HCT116 (cell line): ENCODE data around the gene NDUFB7. TPM values are rescaled to one million over a fixed set of nuclear protein-coding genes. Genes with fewer than 3 reads are reported as not detected.
"Not testable (repeated sequence)": the region's sequence is repeated elsewhere in the genome, so short reads cannot be mapped to it uniquely, and the experiment has no call there.

Experiments used
- ATAC-seq: fragments of 200-7000 bp; cut with Tn5 transposase; 2 replicates; pipeline ENCODE4 v1.9.1; 2020; ENCODE audit warnings: mild to moderate bottlenecking, moderate library complexity
- BruUV-seq: library from RNA; stranded (reverse); fragments of 400-500 nt; replicated peaks from 2 replicates; lab custom pipeline; 2021; lab: Mats Ljungman, UMichigan
- CTCF ChIA-PET: fragments of 300-600 bp; sonication (Branson Sonifier 250); formaldehyde crosslinking; loops from one replicate; lab custom pipeline; 2021; ENCODE audit warnings: antibody characterized with exemption; lab: Charles Lee
- POLR2A ChIA-PET: fragments of 300-600, 350-600 bp; sonication (Branson Sonifier 250); formaldehyde crosslinking; loops from one replicate; lab custom pipeline; 2021; ENCODE audit warnings: antibody characterized with exemption; lab: Charles Lee
- RAD21 ChIA-PET, 2 experiments: fragments of 300-600 bp; sonication (Branson Sonifier 250); formaldehyde crosslinking; loops; one replicate each; lab custom pipeline; 2023; ENCODE audit warnings: low total read pairs in 2 of 2; ENCODE audit not compliant: uncharacterized antibody in 2 of 2, unreplicated experiment in 2 of 2, low non-redundant PET in 1 of 2; lab: Charles Lee
- DNase-seq: peaks from one replicate; pipeline ENCODE4 v3.0.0-alpha.2; 2010; ENCODE audit warnings: low read depth, low spot score
- H2AFZ ChIP-seq: fragments of 200-600 bp; shearing (Covaris generic), sonication (generic); 2 replicates; pipeline ENCODE4 v1.6.1; 2017; ENCODE audit warnings: low read depth, mixed run types, mixed read lengths, antibody characterized with exemption, low read length; ENCODE audit not compliant: poor library complexity, severe bottlenecking
- H3K27ac ChIP-seq: 2 replicates; pipeline ENCODE4 v1.5.1; 2012; ENCODE audit warnings: low read depth, low read length
- H3K27me3 ChIP-seq: fragments of 200-600 bp; sonication (generic); 2 replicates; pipeline ENCODE4 v1.6.1; 2016; ENCODE audit warnings: mixed run types, low read length, mixed read lengths; ENCODE audit not compliant: insufficient read depth
- H3K36me3 ChIP-seq, 2 experiments: fragments of 200-500 bp in 1 of 2; fragments of 200-600 bp in 1 of 2; sonication (Bioruptor generic) in 1 of 2; sonication (generic) in 1 of 2; 2 replicates each; pipeline versions ENCODE4 v1.5.1 to v1.6.1; 2014 to 2016; ENCODE audit warnings: low read length in 2 of 2, inconsistent platforms in 1 of 2, mixed read lengths in 1 of 2, mixed run types in 1 of 2; ENCODE audit not compliant: insufficient read depth in 2 of 2, control insufficient read depth in 1 of 2
- H3K4me1 ChIP-seq, 2 experiments: fragments of 200-600 bp in 1 of 2; sonication (generic) in 1 of 2; 2 replicates each; pipeline versions ENCODE4 v1.5.1 to v1.6.1; 2012 to 2017; ENCODE audit warnings: low read length in 2 of 2, inconsistent platforms in 1 of 2, mild to moderate bottlenecking in 1 of 2, mixed read lengths in 1 of 2, mixed run types in 1 of 2, moderate library complexity in 1 of 2; ENCODE audit not compliant: insufficient read depth in 2 of 2, control insufficient read depth in 1 of 2
- H3K4me2 ChIP-seq: fragments of 200-600 bp; sonication (generic); 2 replicates; pipeline ENCODE4 v1.6.1; 2017; ENCODE audit warnings: mixed run types, low read length, mixed read lengths
- H3K4me3 ChIP-seq, 2 experiments: fragments of 200-600 bp in 1 of 2; sonication (generic) in 1 of 2; replicated peaks in 1 of 2; 2 replicates each; pipeline ENCODE4 v1.5.1; 2011 to 2016; ENCODE audit warnings: low read length in 2 of 2, control low read depth in 1 of 2, low read depth in 1 of 2, mild to moderate bottlenecking in 1 of 2, mixed read lengths in 1 of 2, mixed run types in 1 of 2
- H3K79me2 ChIP-seq: fragments of 200-600 bp; sonication (generic); 2 replicates; pipeline ENCODE4 v1.6.1; 2017; ENCODE audit warnings: mild to moderate bottlenecking, mixed run types, low read length, moderate library complexity, mixed read lengths; ENCODE audit not compliant: insufficient read depth
- H3K9ac ChIP-seq: fragments of 200-600 bp; sonication (generic); 2 replicates; pipeline ENCODE4 v1.6.1; 2016; ENCODE audit warnings: low read length, mixed read lengths
- H3K9me2 ChIP-seq: fragments of 200-600 bp; sonication (generic), shearing (Covaris generic); 2 replicates; pipeline ENCODE4 v1.6.1; 2017; ENCODE audit warnings: mixed run types, mild to moderate bottlenecking, moderate library complexity; ENCODE audit not compliant: insufficient read depth
- H3K9me3 ChIP-seq, 2 experiments: fragments of 200-500 bp in 1 of 2; fragments of 200-600 bp in 1 of 2; sonication (Bioruptor generic) in 1 of 2; sonication (generic) in 1 of 2; 2 replicates each; pipeline ENCODE4 v1.6.1; 2014 to 2017; ENCODE audit warnings: low read length in 2 of 2, mixed read lengths in 2 of 2, inconsistent platforms in 1 of 2, low read depth in 1 of 2, mild to moderate bottlenecking in 1 of 2, mixed run types in 1 of 2, moderate library complexity in 1 of 2; ENCODE audit not compliant: control insufficient read depth in 1 of 2, insufficient read depth in 1 of 2
- H4K20me1 ChIP-seq: fragments of 200-600 bp; sonication (generic), shearing (Covaris generic); 2 replicates; pipeline ENCODE4 v1.6.1; 2017; ENCODE audit warnings: mixed run types, mild to moderate bottlenecking, moderate library complexity; ENCODE audit not compliant: insufficient read depth
- EZH2 ChIP-seq: fragments of 200-600 bp; sonication (generic); IDR thresholded peaks from 2 replicates; pipeline ENCODE4 v1.6.1; 2017; ENCODE audit warnings: antibody characterized with exemption, mixed run types
- EZH2phosphoT487 ChIP-seq: fragments of 200-600 bp; IDR thresholded peaks from 2 replicates; pipeline ENCODE4 v1.6.1; 2018; ENCODE audit warnings: antibody characterized with exemption, borderline replicate concordance
- POLR2AphosphoS5 ChIP-seq: IDR thresholded peaks from 2 replicates; pipeline ENCODE4 v1.6.1; 2011; ENCODE audit warnings: mild to moderate bottlenecking, low read depth, low read length, moderate library complexity
- RAD21 ChIP-seq: IDR thresholded peaks from 2 replicates; pipeline ENCODE4 v1.6.1; 2012; ENCODE audit warnings: low read depth, mild to moderate bottlenecking
- SIN3A ChIP-seq: IDR thresholded peaks from 2 replicates; pipeline ENCODE4 v1.6.1; 2012; ENCODE audit warnings: low read depth
- SRF ChIP-seq: IDR thresholded peaks from 2 replicates; pipeline ENCODE4 v1.6.1; 2012; ENCODE audit warnings: low read depth
- TCF7L2 ChIP-seq: IDR thresholded peaks from 2 replicates; pipeline ENCODE4 v1.7.0; 2011; ENCODE audit warnings: borderline replicate concordance, inconsistent platforms; ENCODE audit not compliant: insufficient read depth, insufficient read length; ENCODE audit errors: extremely low read depth
- ZFX ChIP-seq: fragments of 450-650 bp; IDR thresholded peaks from 2 replicates; pipeline ENCODE4 v1.6.1; 2017
- ZNF274 ChIP-seq: fragments of 200-500 bp; sonication (Bioruptor generic); IDR thresholded peaks from 2 replicates; pipeline ENCODE4 v1.6.1; 2014; ENCODE audit warnings: mild to moderate bottlenecking, low read depth, low read length, inconsistent platforms
- intact Hi-C: fragments of 100-400 bp; cut with micrococcal nuclease; formaldehyde crosslinking; loops from 2 replicates; pipeline ENCODE4 v1.10.0; 2022
- total RNA-seq: library from RNA; stranded (reverse); gene quantifications from one replicate; pipeline ENCODE4 v1.2.1, GENCODE V29; 2021; ENCODE audit not compliant: unreplicated experiment
- TF ChIP-seq, protein P1 (sequence below), 3 experiments: fragments of 200-600 bp in 1 of 3; sonication (generic) in 1 of 3; IDR thresholded peaks in 2 of 3; conservative IDR thresholded peaks in 1 of 3; 2 replicates each; pipeline ENCODE4 v1.5.1; 2012 to 2017; ENCODE audit warnings: low read depth in 2 of 3, low read length in 2 of 3, antibody characterized with exemption in 1 of 3, borderline replicate concordance in 1 of 3, control low read depth in 1 of 3, mild to moderate bottlenecking in 1 of 3, mixed read lengths in 1 of 3, mixed run types in 1 of 3, moderate library complexity in 1 of 3; ENCODE audit not compliant: insufficient read depth in 1 of 3
- TF ChIP-seq, protein P2 (sequence below): IDR thresholded peaks from 2 replicates; pipeline ENCODE4 v1.6.1; 2012

NDUFB7 gene
- total RNA-seq, 1 experiment from 2014 or later = 167 TPM

DNA sequence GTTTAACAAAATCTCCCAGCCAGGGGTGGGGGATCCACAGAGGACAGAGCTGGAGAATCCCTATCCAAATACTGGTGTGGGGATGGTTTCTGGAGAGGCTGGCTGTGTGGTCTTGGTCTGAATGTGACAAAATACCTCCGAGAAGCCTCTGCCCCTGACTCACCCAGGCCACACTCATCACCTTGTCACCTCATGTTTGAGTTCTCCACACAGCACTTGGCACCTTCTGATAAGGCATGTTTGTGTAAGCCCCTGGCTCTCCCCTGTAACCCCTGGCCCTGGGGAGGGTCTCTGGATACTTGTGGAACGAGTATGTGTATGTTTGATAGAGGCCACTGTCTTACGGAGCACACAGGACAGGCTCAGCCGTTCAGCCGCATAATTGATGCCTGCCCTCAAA, 27.8 kb downstream of the NDUFB7 start:
- Histone ChIP-seq H3K36me3 (peaks cover 0 to 6% of the 10 kb centered on the region in 2 experiments; a peak in 2 of 4 replicates), H3K27ac (no peak overlapping the region), H3K4me3 (no peak overlapping the region), H3K9ac (no peak overlapping the region), H3K79me2 (peaks cover 91% of the 10 kb centered on the region), H3K9me2 (no peaks in the 10 kb centered on the region), H3K9me3 (no peaks in the 10 kb centered on the region), H3K4me2 (no peak overlapping the region), H2AFZ (no peak overlapping the region), H3K27me3 (no peaks in the 10 kb centered on the region), H3K4me1 (peaks cover 0 to 17% of the 10 kb centered on the region in 2 experiments; a peak in 3 of 4 replicates), H4K20me1 (no peaks in the 10 kb centered on the region)
- TF ChIP-seq, protein P1, sequence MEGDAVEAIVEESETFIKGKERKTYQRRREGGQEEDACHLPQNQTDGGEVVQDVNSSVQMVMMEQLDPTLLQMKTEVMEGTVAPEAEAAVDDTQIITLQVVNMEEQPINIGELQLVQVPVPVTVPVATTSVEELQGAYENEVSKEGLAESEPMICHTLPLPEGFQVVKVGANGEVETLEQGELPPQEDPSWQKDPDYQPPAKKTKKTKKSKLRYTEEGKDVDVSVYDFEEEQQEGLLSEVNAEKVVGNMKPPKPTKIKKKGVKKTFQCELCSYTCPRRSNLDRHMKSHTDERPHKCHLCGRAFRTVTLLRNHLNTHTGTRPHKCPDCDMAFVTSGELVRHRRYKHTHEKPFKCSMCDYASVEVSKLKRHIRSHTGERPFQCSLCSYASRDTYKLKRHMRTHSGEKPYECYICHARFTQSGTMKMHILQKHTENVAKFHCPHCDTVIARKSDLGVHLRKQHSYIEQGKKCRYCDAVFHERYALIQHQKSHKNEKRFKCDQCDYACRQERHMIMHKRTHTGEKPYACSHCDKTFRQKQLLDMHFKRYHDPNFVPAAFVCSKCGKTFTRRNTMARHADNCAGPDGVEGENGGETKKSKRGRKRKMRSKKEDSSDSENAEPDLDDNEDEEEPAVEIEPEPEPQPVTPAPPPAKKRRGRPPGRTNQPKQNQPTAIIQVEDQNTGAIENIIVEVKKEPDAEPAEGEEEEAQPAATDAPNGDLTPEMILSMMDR (IDR thresholded peaks at IDR 0.05 in 2 of 3, conservative IDR thresholded peaks at IDR 0.05 in 1 of 3; ENCODE audit: borderline replicate concordance in 1 of 3, insufficient read depth in 1 of 3, low read depth in 2 of 3, low read length in 2 of 3) = no peak
- TF ChIP-seq ZFX (no peak), TCF7L2 (no peak), ZNF274 (no peak)
- TF ChIP-seq, protein P2, sequence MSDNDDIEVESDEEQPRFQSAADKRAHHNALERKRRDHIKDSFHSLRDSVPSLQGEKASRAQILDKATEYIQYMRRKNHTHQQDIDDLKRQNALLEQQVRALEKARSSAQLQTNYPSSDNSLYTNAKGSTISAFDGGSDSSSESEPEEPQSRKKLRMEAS = no peak
- ATAC-seq (no peak), DNase-seq (no peak)
- no TSS peak for BruUV-seq
- intact Hi-C loops = no loop called here
- ChIA-PET POLR2A (no interaction called here), RAD21 (no interaction called here), CTCF (no interaction called here)

DNA sequence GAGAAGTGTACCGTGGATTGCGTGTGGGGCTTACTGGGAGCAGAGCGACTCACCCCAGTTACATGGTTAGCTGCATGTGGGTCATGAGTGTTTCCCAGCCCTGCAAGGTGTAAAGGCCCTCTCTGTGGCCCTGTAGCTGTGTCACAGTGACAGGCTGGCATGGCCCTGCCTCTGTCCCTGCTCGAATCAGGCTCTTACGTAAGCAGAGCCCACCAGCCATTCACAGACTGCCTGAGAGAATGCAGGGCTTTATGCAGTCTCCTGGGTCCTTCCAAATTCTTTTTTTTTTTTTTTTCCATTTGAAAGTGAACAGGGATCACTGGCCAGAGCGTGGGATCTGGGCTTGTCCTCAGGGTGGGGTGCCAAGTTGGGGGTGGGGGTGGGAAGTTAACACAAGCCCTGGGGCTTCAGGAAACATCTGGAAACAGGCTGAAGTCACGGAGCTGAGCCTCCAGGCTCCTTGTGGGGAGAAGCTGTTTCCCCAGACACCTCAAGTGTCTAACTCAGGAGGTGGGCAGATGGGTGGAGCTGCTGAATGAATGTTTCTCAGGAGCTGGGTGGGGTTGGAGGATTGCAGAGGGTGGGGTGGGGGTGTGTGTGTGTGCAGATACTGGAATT, 29.0 kb downstream of the NDUFB7 start:
- H3K4me2 ChIP-seq = no peak overlapping the region
- peaks cover 0 to 6% of the 10 kb centered on the region in 2 experiments; a peak in 2 of 4 replicates for H3K36me3 ChIP-seq
- H3K27me3 ChIP-seq = no peaks in the 10 kb centered on the region
- H2AFZ ChIP-seq = no peak overlapping the region
- ATAC-seq (peak; percentile 30; the same call in 1 of the 2 replicates), DNase-seq (no peak)
- H3K9me3 ChIP-seq = no peaks in the 10 kb centered on the region
- H4K20me1 ChIP-seq = no peaks in the 10 kb centered on the region
- no peak overlapping the region for H3K9ac ChIP-seq
- POLR2A ChIA-PET = interaction anchor here (0.9 to 1.0 kb wide), 2 partner anchors 12 to 23 kb away, joined by 3 read pairs; no protein-coding TSS in a partner anchor
- H3K4me3 ChIP-seq = no peak overlapping the region
- intact Hi-C loops = no loop called here
- H3K27ac ChIP-seq = no peak overlapping the region
- RAD21 ChIA-PET = no interaction called here
- CTCF ChIA-PET = interaction anchor here (1.1 kb wide), 1 partner anchor 14 kb away, joined by 3 read pairs; no protein-coding TSS in a partner anchor
- no peaks in the 10 kb centered on the region for H3K9me2 ChIP-seq
- no TSS peak for BruUV-seq
- H3K4me1 ChIP-seq = peaks cover 0 to 16% of the 10 kb centered on the region in 2 experiments; a peak in 2 of 4 replicates
- TF ChIP-seq RAD21 (no peak), EZH2 (no peak), SRF (no peak), SIN3A (no peak), EZH2phosphoT487 (no peak), POLR2AphosphoS5 (no peak)
- H3K79me2 ChIP-seq = peaks cover 90% of the 10 kb centered on the region

DNA sequence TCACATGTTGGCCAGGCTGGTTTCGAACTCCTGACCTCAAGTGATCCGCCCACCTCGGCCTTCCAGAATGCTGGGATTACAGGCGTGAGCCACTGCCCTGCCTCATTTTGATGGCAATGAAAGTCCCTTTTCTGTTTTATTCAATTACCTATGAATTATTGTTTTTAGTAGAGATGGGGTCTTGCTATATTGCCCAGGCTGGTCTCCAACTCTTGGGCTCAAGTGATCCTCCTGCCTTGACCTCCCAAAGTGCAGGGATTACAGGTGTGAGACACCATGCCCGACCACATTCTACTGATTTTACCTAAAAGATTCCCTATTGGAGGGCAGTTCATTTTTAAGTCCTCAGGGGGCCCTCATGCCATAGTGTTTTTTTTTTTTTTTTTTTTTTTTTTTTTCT, 29.9 kb downstream of the NDUFB7 start:
- BruUV-seq, H3K9me2 ChIP-seq, CTCF ChIA-PET, H4K20me1 ChIP-seq, intact Hi-C loops, ATAC-seq, H3K4me3 ChIP-seq, H3K27me3 ChIP-seq, DNase-seq, RAD21 ChIA-PET, H3K36me3 ChIP-seq, H3K4me2 ChIP-seq, H2AFZ ChIP-seq, H3K27ac ChIP-seq, POLR2A ChIA-PET, H3K9me3 ChIP-seq, H3K9ac ChIP-seq: not testable (repeated sequence)
- Histone ChIP-seq H3K4me1 (peaks cover 4 to 22% of the 10 kb centered on the region in 2 experiments; a peak in 3 of 4 replicates), H3K79me2 (peaks cover 90% of the 10 kb centered on the region)
